Activated naive CD8-positive, alpha-beta T cell treated with anti-CD3 and anti-CD28 coated beads for 36 hours (primary cell): ENCODE results near the gene ATG3. TPM values are rescaled to one million over a fixed set of nuclear protein-coding genes. Genes with fewer than 3 reads are reported as not detected.
"Not testable (repeated sequence)": the region's sequence is repeated elsewhere in the genome, so short reads cannot be mapped to it uniquely, and the experiment has no call there.

Experiments
- DNase-seq: peaks from one replicate; pipeline ENCODE4 v3.0.0; 2021
- H3K27ac Mint-ChIP-seq: one replicate; pipeline ENCODE4 v1.8.0; 2022; ENCODE audit warnings: mild to moderate bottlenecking, moderate library complexity, mixed read lengths
- H3K27me3 Mint-ChIP-seq: one replicate; pipeline ENCODE4 v1.8.0; 2022; ENCODE audit warnings: mild to moderate bottlenecking, mixed read lengths
- H3K36me3 Mint-ChIP-seq: one replicate; pipeline ENCODE4 v1.8.0; 2021; ENCODE audit warnings: mild to moderate bottlenecking, mixed read lengths
- H3K4me1 Mint-ChIP-seq: one replicate; pipeline ENCODE4 v1.8.0; 2021; ENCODE audit warnings: mixed read lengths
- H3K4me3 Mint-ChIP-seq: one replicate; pipeline ENCODE4 v1.8.0; 2022; ENCODE audit warnings: mild to moderate bottlenecking, moderate library complexity, mixed read lengths
- H3K9me3 Mint-ChIP-seq: one replicate; pipeline ENCODE4 v1.8.0; 2022; ENCODE audit warnings: mixed read lengths
- total RNA-seq, 2 experiments: library from RNA; stranded (reverse); gene quantifications; one replicate each; pipeline ENCODE4 v1.2.3, GENCODE V29; 2021

ATG3 gene
- total RNA-seq, 2 experiments from 2014 or later = 76.8 to 76.9 TPM

DNA sequence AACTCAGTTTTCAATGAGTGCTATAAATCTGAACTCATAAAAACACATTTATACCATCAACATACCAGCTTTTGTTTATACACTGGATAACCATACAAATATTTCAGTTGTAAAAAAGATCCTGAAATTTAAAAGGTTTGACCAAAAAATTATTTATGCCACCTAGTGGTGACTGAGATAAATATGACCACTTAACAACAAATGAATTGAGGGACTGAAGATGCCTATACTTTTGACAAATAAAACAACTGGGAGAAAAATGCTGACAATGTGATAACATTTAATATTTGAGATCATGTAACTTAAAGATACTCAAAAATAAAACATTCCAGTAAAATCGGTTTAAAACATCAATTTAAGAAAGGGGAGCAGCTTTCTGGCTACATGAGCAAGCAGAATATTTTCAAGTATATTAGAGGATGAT, 30.4 kb downstream of the ATG3 start:
- Mint-ChIP-seq H3K4me3 (no peak overlapping the region), H3K36me3 (peaks cover 12% of the 10 kb centered on the region), H3K4me1 (peaks cover 7% of the 10 kb centered on the region), H3K27ac (no peak overlapping the region), H3K9me3 (no peaks in the 10 kb centered on the region), H3K27me3 (no peaks in the 10 kb centered on the region)
- DNase-seq = no peak

DNA sequence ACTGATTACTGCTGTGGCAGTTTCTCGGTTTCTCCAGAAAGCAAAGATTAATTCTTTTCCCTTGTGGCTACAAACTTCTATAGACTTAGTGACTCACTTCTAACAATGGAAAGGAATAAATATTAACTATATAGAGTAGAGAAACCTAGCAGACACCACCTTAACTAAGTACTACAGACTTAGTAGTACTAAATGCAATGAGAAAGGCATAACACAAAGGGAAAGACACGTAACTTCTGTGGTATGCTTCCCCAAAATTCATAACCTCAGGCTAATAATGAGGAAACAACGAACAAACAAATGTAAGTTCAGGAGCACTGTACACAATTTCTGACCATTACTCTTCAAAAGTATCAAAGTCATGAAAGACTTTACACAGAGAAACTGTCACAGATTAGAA, 31.2 kb downstream of the ATG3 start:
- Mint-ChIP-seq H3K4me3 (no peak overlapping the region), H3K27me3 (no peaks in the 10 kb centered on the region), H3K4me1 (peaks cover 4% of the 10 kb centered on the region), H3K9me3 (no peaks in the 10 kb centered on the region), H3K36me3 (peaks cover 9% of the 10 kb centered on the region), H3K27ac (no peak overlapping the region)
- DNase-seq = no peak

DNA sequence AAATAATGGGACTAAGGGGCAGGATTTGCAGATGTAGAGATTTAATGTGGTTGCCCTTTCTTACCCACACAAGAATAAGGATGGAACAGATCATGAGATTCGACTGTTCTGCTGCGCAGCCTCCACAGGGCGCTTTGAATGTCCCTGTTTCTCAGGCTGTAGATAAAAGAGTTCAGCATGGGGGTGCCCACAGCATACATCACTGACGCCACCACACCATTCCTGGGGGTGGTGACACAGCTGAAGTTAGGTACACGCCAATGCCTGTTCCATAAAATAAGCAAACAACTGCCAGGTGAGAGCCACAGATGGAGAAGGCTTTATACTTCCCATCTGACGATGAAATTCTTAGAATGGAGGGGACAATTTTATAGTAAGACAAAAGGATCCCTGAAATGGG, 37.6 kb downstream of the ATG3 start:
- H3K36me3 Mint-ChIP-seq, H3K27ac Mint-ChIP-seq, DNase-seq, H3K4me3 Mint-ChIP-seq, H3K9me3 Mint-ChIP-seq, H3K27me3 Mint-ChIP-seq: not testable (repeated sequence)
- peaks cover 11% of the 10 kb centered on the region for H3K4me1 Mint-ChIP-seq

GRCh38 chr3:112519424-112520001, 42.2 kb downstream of the ATG3 start:
- Mint-ChIP-seq H3K4me1 (peaks cover 20% of the 10 kb centered on the region), H3K4me3 (no peak overlapping the region), H3K27ac (peak overlapping the region; percentile 79), H3K36me3 (peaks cover 9% of the 10 kb centered on the region), H3K9me3 (peaks cover 8% of the 10 kb centered on the region), H3K27me3 (no peaks in the 10 kb centered on the region)
- DNase-seq = no peak

DNA sequence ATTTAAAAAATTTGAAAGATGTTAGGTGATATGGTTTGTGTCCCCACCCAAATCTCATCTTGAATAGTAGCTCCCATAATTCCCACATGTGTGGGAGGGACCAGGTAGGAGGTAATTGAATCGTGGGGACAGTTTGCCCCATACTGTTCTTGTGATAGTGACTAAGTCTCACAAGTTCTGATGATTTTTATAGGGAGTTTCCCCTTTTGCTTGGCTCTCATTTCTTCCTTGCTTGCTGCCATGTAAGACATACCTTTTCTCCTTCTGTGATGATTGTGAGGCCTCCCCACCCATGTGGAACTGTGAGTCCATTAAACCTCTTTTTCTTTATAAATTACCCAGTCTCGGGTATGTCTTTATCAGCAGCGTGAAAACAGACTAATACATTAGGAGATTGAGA, 42.8 kb downstream of the ATG3 start:
- not testable (repeated sequence) for H3K9me3 Mint-ChIP-seq, H3K27me3 Mint-ChIP-seq, DNase-seq, H3K4me3 Mint-ChIP-seq, H3K36me3 Mint-ChIP-seq
- Mint-ChIP-seq H3K4me1 (peaks cover 24% of the 10 kb centered on the region), H3K27ac (peak overlapping the region; percentile 79)

- peak; percentile 20 for DNase-seq
- Mint-ChIP-seq H3K27ac (no peak overlapping the region), H3K4me3 (no peak overlapping the region), H3K9me3 (peaks cover 15% of the 10 kb centered on the region), H3K36me3 (peaks cover 12% of the 10 kb centered on the region), H3K4me1 (peaks cover 24% of the 10 kb centered on the region), H3K27me3 (no peaks in the 10 kb centered on the region)
These were observed 47.1 kb downstream of the ATG3 start for GRCh38 chr3:112514527-112515128.

DNA sequence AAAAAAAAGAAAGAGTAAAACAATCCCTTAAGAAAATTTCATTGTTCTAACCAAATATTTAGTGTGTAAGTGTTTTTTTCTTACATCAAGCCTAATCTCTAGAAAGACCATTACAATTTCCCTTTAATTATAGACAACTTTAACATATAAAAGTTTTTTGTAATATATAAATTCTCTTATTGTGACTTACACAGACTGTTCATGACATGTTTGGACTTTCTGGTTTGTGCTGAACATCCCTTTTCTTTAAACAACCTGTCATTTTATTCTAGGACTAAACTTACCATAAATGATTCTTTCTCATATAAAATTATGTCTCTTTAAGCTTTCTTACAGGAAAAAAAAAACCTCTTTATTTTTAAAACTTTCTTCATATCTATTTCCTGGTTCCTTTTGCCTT, 49.4 kb downstream of the ATG3 start:
- Mint-ChIP-seq H3K4me3 (no peak overlapping the region), H3K36me3 (peaks cover 9% of the 10 kb centered on the region), H3K9me3 (peaks cover 8% of the 10 kb centered on the region), H3K27ac (no peak overlapping the region), H3K4me1 (peaks cover 29% of the 10 kb centered on the region), H3K27me3 (no peaks in the 10 kb centered on the region)
- DNase-seq = no peak

GRCh38 chr3:112508860-112509259, 52.9 kb downstream of the ATG3 start:
- Mint-ChIP-seq H3K4me1 (peaks cover 37% of the 10 kb centered on the region), H3K9me3 (peaks cover 6% of the 10 kb centered on the region), H3K4me3 (no peak overlapping the region), H3K27ac (peak overlapping the region; percentile 58), H3K36me3 (peaks cover 7% of the 10 kb centered on the region), H3K27me3 (no peaks in the 10 kb centered on the region)
- DNase-seq = no peak

DNA sequence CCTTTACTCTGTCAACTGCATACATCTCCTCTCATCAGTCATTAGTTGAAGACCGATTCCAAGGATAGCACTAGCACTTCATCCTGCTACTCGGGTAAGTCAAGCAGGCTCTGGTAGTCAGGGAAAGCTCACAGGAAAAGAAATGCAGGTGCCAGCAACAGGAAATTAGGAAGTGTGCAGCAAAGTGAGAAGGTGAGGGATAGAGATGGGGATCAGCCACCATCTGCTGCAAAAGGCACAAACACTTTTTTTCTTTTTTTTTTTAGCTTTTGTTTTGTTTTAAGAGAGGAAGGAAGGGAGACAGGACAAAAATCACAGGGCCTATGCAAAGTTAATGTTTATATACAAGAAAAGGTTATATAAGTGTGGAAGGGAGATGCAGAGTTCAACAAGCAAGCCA, 53.5 kb downstream of the ATG3 start:
- H3K4me1 Mint-ChIP-seq = peaks cover 43% of the 10 kb centered on the region
- DNase-seq = no peak
- H3K27me3 Mint-ChIP-seq = no peaks in the 10 kb centered on the region
- peaks cover 6% of the 10 kb centered on the region for H3K9me3 Mint-ChIP-seq
- H3K27ac Mint-ChIP-seq = no peak overlapping the region
- H3K4me3 Mint-ChIP-seq = no peak overlapping the region
- peaks cover 7% of the 10 kb centered on the region for H3K36me3 Mint-ChIP-seq

DNA sequence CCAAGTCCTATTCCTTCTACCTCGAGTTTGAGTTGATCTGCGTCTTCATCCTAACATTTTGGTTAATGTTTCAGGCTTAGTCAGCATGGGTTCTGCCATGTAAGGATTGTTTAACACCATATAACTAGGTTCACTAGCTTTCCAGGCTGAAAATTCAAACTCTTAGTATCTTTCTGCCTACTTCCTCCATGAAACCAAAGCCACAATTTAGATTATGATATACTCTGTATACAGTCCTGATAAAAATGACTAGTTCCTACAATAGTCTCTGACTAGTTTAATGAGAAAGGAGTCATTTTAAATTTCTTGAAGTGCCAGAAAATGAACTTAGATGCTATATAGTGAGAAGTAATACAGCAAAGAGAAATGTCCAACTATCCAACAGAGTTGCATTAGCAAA, 55.9 kb downstream of the ATG3 start:
- Mint-ChIP-seq H3K27ac (no peak overlapping the region), H3K36me3 (peaks cover 4% of the 10 kb centered on the region), H3K9me3 (no peaks in the 10 kb centered on the region), H3K4me3 (no peak overlapping the region), H3K27me3 (no peaks in the 10 kb centered on the region), H3K4me1 (peaks cover 52% of the 10 kb centered on the region)
- DNase-seq = no peak

- no peaks in the 10 kb centered on the region for H3K27me3 Mint-ChIP-seq
- peaks cover 4% of the 10 kb centered on the region for H3K36me3 Mint-ChIP-seq
- no peak for DNase-seq
- no peaks in the 10 kb centered on the region for H3K9me3 Mint-ChIP-seq
- H3K4me1 Mint-ChIP-seq = peaks cover 62% of the 10 kb centered on the region
- H3K4me3 Mint-ChIP-seq = no peak overlapping the region
- no peak overlapping the region for H3K27ac Mint-ChIP-seq
These were observed 57.6 kb downstream of the ATG3 start for GRCh38 chr3:112504123-112504522.

DNA sequence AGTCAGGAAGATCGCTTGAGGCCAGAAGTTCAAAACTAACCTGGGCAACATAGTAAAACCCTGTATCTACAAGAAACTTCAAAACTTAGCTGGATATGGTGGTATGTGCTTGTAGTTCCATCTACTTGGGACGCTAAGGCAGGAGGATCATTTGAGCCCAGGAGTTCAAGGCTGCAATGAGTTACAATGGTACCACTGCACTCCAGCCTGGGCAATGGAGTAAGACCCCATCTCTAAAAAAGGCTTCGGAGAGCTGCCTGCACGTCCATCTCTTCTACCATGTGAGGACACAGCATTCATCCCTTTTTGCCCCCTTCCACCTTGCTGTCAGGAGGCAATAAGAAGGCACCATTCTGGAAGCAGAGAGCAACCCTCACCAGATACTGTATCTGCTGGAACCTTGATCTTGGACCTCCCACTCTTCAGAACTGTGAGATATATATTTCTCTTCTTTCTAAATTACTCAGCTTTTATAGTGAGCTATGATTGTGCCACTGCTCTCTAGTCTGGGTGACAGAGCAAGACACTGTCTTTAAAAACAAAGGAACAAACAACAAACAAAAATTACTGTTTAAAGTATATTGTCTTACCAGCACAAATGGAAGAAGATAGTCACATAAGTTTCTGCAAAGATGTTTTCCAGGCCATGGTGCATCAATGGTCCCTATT, 58.3 kb downstream of the ATG3 start:
- H3K9me3 Mint-ChIP-seq = no peaks in the 10 kb centered on the region
- no peak overlapping the region for H3K27ac Mint-ChIP-seq
- H3K4me1 Mint-ChIP-seq = peaks cover 57% of the 10 kb centered on the region
- peaks cover 4% of the 10 kb centered on the region for H3K36me3 Mint-ChIP-seq
- H3K4me3 Mint-ChIP-seq = no peak overlapping the region
- no peaks in the 10 kb centered on the region for H3K27me3 Mint-ChIP-seq
- DNase-seq = no peak

DNA sequence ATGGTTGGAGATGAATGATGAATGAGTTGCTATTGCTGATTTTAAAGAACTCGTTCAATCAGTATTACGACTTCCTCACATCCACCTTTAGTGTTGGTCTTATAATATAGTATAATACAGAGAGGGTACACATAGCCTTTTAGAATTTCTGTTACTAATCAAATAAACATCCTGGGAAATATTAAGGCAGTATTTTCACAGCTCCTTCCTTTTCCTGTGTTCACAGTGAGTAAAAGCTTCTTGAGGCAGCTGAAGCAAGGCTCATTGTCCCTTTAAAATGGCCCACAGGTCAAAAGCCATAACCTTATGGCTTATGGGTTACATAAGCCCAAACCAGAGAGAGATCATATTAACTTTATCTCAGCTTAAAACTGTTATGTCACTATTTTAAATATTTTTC, 61.1 kb downstream of the ATG3 start:
- Mint-ChIP-seq H3K4me3 (peak overlapping the region; percentile 99), H3K4me1 (peaks cover 53% of the 10 kb centered on the region), H3K36me3 (peaks cover 26% of the 10 kb centered on the region), H3K9me3 (no peaks in the 10 kb centered on the region), H3K27ac (peak overlapping the region; percentile 98), H3K27me3 (no peaks in the 10 kb centered on the region)
- no peak for DNase-seq

DNA sequence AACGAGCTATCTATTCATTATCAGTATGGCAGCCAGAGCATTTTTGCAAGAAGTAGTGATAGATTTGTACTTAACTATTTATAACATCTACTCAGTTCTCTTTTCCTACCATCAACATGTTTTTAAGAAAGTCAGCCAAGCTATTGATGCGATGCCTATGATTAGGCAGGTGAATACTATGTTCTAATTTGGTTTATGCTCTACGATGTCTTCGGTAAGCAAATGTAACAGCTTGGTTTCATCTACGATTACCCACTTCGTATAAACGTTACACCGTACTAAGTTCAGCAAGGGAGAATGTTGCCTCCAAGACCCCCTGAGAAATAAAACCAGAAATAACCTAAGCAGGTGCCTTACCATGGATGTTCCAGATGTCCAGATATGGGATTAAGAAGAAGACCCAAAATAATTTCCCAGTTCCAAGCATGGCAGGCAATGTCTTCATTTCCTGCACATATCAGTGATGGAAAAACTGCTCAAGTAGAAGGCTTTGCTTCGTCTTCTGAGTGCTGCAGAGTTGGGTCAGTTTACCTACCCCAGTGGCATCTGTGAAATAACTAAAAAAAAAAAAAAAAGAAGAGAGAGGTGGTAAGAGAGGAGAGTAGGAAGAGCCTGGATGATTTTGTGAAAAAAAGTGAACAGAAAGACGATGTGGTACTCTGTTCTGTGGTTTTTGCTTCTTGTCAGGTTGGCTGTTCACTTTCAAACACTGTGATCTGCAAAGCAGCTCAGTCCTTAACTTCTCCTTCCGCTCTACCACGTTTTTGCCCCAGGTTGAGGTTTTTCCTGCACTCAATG, 62.6 kb downstream of the ATG3 start, which contains the start of gene BTLA:
TSS of gene BTLA (minus strand) at position 559 of the 798 bp plus-strand sequence. CDS start at position 445, 114 bp downstream.
- peaks cover 57% of the 10 kb centered on the region for H3K4me1 Mint-ChIP-seq
- H3K27ac Mint-ChIP-seq = peak within 1 kb of the TSS; percentile 98
- peaks cover 6% of the 10 kb centered on the region for H3K9me3 Mint-ChIP-seq
- H3K4me3 Mint-ChIP-seq = peak within 1 kb of the TSS; percentile 99
- H3K36me3 Mint-ChIP-seq = peaks cover 41% of the 10 kb centered on the region
- no peaks in the 10 kb centered on the region for H3K27me3 Mint-ChIP-seq
- no peak for DNase-seq

- Mint-ChIP-seq H3K4me3 (peak overlapping the region; percentile 99), H3K27me3 (no peaks in the 10 kb centered on the region), H3K4me1 (peaks cover 53% of the 10 kb centered on the region), H3K9me3 (peaks cover 8% of the 10 kb centered on the region), H3K36me3 (peaks cover 50% of the 10 kb centered on the region), H3K27ac (peak overlapping the region; percentile 98)
- DNase-seq = peak; percentile 27
These were observed 63.7 kb downstream of the ATG3 start for GRCh38 chr3:112497897-112498548.
